H1 (cell line): ENCODE measurements around the gene GID8. TPM values are rescaled to one million over a fixed set of nuclear protein-coding genes. Genes with fewer than 3 reads are reported as not detected.

Experiments
- SUZ12 ChIP-seq: fragments of 200-600 bp; sonication (generic); IDR thresholded peaks from 2 replicates; pipeline ENCODE4 v1.6.1; 2012; ENCODE audit warnings: mild to moderate bottlenecking, inconsistent platforms, low read length, moderate library complexity, mixed read lengths
- polyA plus RNA-seq, 7 experiments: library from polyadenylated mRNA; depleted of rRNA in 3 of 7; stranded (reverse) in 5 of 7; unstranded in 2 of 7; fragments of >200 nt in 5 of 7; fragments of 200-250 nt in 2 of 7; gene quantifications; 1 replicate in 5 of 7; 2 replicates in 1 of 7; 4 replicates in 1 of 7; pipeline versions ENCODE4 v1.2.1 to v1.2.3, GENCODE V29; 2011 to 2013; ENCODE audit warnings: missing spikeins in 2 of 7, mixed read lengths in 2 of 7
- total RNA-seq: library from RNA; stranded (reverse); fragmentation: NEBNext Ultra II Directional; extraction: Animal tissue kit (Norgen Biotek cat#: 25700); gene quantifications from 2 replicates; pipeline ENCODE4 v1.2.1, GENCODE V29; 2021
- TF ChIP-seq, protein P1 (sequence below), 3 experiments: IDR thresholded peaks; 1 replicate in 2 of 3; 2 replicates in 1 of 3; pipeline versions ENCODE4 v1.5.1 to v1.6.1; 2011; ENCODE audit warnings: low read length in 3 of 3, mild to moderate bottlenecking in 3 of 3, inconsistent platforms in 2 of 3, low read depth in 1 of 3, moderate library complexity in 1 of 3; ENCODE audit not compliant: insufficient read depth in 1 of 3; ENCODE audit errors: control extremely low read depth in 1 of 3

GID8 gene
- total and polyA plus RNA-seq, 2 of the 8 experiments (the other 6 are each of a cell fraction or from before 2014, with no cell fraction given): 39.7 to 72.9 TPM

- TF ChIP-seq SUZ12: no peak
- TF ChIP-seq, protein P1, sequence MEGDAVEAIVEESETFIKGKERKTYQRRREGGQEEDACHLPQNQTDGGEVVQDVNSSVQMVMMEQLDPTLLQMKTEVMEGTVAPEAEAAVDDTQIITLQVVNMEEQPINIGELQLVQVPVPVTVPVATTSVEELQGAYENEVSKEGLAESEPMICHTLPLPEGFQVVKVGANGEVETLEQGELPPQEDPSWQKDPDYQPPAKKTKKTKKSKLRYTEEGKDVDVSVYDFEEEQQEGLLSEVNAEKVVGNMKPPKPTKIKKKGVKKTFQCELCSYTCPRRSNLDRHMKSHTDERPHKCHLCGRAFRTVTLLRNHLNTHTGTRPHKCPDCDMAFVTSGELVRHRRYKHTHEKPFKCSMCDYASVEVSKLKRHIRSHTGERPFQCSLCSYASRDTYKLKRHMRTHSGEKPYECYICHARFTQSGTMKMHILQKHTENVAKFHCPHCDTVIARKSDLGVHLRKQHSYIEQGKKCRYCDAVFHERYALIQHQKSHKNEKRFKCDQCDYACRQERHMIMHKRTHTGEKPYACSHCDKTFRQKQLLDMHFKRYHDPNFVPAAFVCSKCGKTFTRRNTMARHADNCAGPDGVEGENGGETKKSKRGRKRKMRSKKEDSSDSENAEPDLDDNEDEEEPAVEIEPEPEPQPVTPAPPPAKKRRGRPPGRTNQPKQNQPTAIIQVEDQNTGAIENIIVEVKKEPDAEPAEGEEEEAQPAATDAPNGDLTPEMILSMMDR (IDR thresholded peaks at IDR 0.05; ENCODE audit: control extremely low read depth in 1 of 3, insufficient read depth in 1 of 3, low read depth in 1 of 3, low read length in 3 of 3): no peak
- TF ChIP-seq, all 59 proteins: peak for 0
Measured at GRCh38 chr20:62918831-62919230, 19.1 kb upstream of the GID8 start (continued).
